Measurements from ENCODE around the gene PCBD2. TPM values are rescaled to one million over a fixed set of nuclear protein-coding genes. Genes with fewer than 3 reads are reported as not detected.
"Not testable (repeated sequence)": the region's sequence is repeated elsewhere in the genome, so short reads cannot be mapped to it uniquely, and the experiment has no call there.

Gene PCBD2
- total RNA-seq, 1 donor from 2014 or later: 16.8 TPM

GRCh38 chr5:134949316-134949715, 44.4 kb downstream of the PCBD2 start:
- intact Hi-C loops (cut with micrococcal nuclease): no loop called here

GRCh38 chr5:134957920-134958608, 53.1 kb downstream of the PCBD2 start:
- intact Hi-C loops (cut with micrococcal nuclease): no loop called here

GRCh38 chr5:134958755-134959154, 53.8 kb downstream of the PCBD2 start:
- intact Hi-C loops (cut with micrococcal nuclease): no loop called here

- intact Hi-C loops (cut with micrococcal nuclease): loop anchor here (10.0 kb wide), 1 partner anchor 72 kb away; the partner anchor contains the start of gene PITX1
Measured at GRCh38 chr5:134963098-134963497, 58.2 kb downstream of the PCBD2 start.

GRCh38 chr5:134964359-134965270, 59.7 kb downstream of the PCBD2 start:
- intact Hi-C loops (cut with micrococcal nuclease): loop anchor here (10.0 kb wide), 1 partner anchor 70 kb away; the partner anchor contains the start of gene PITX1

- intact Hi-C loops (cut with micrococcal nuclease): loop anchor here (10.0 kb wide), 1 partner anchor 69 kb away; the partner anchor contains the start of gene PITX1
Measured at GRCh38 chr5:134965271-134965825, 60.4 kb downstream of the PCBD2 start.

- intact Hi-C loops (cut with micrococcal nuclease): loop anchor here (10.0 kb wide), 1 partner anchor 67 kb away; the partner anchor contains the start of gene PITX1
Measured at GRCh38 chr5:134967607-134968006, 62.7 kb downstream of the PCBD2 start, which contains the start of gene CATSPER3. Gene CATSPER3, plus strand, starts transcription at chr5:134967907. Its CDS starts 85 bp downstream, at chr5:134967992.

- intact Hi-C loops (cut with micrococcal nuclease): loop anchor here (10.0 kb wide), 1 partner anchor 67 kb away; the partner anchor contains the start of gene PITX1
Measured at GRCh38 chr5:134968055-134968454, 63.1 kb downstream of the PCBD2 start.

- intact Hi-C loops (cut with micrococcal nuclease): loop anchor here (10.0 kb wide), 1 partner anchor 66 kb away; the partner anchor contains the start of gene PITX1
Measured at GRCh38 chr5:134969166-134969565, 64.2 kb downstream of the PCBD2 start.

GRCh38 chr5:134975078-134975715, 70.3 kb downstream of the PCBD2 start:
- intact Hi-C loops (cut with micrococcal nuclease): no loop called here

GRCh38 chr5:134975843-134976242, 70.9 kb downstream of the PCBD2 start:
- intact Hi-C loops (cut with micrococcal nuclease): no loop called here

GRCh38 chr5:134976841-134977240, 71.9 kb downstream of the PCBD2 start:
- intact Hi-C loops (cut with micrococcal nuclease): no loop called here

GRCh38 chr5:134979416-134979815, 74.5 kb downstream of the PCBD2 start:
- intact Hi-C loops (cut with micrococcal nuclease): no loop called here

- intact Hi-C loops (cut with micrococcal nuclease): no loop called here
Measured at GRCh38 chr5:134982230-134982629, 77.3 kb downstream of the PCBD2 start.

- intact Hi-C loops (cut with micrococcal nuclease): no loop called here
Measured at GRCh38 chr5:134989266-134989830, 84.4 kb downstream of the PCBD2 start.

GRCh38 chr5:134990183-134990582, 85.3 kb downstream of the PCBD2 start:
- intact Hi-C loops (cut with micrococcal nuclease): not testable (repeated sequence)

- intact Hi-C loops (cut with micrococcal nuclease): no loop called here
Measured at GRCh38 chr5:134992148-134992547, 87.2 kb downstream of the PCBD2 start.

GRCh38 chr5:134993161-134993560, 88.2 kb downstream of the PCBD2 start:
- intact Hi-C loops (cut with micrococcal nuclease): no loop called here

- intact Hi-C loops (cut with micrococcal nuclease): no loop called here
Measured at GRCh38 chr5:134994560-134995156, 89.7 kb downstream of the PCBD2 start.

- intact Hi-C loops (cut with micrococcal nuclease): no loop called here
Measured at GRCh38 chr5:134995850-134996402, 91.0 kb downstream of the PCBD2 start.

All from T-helper 2 cell treated with Interferon-gamma antibody and Interleukin-4, amounts not matched to agents 100 ng/mL and 5 ng/mL, for 36 hours (primary cell).